ENCODE measurements around the gene RAP1A.
"Not testable (repeated sequence)": the region's sequence is repeated elsewhere in the genome, so short reads cannot be mapped to it uniquely, and the experiment has no call there.

Gene RAP1A

DNA sequence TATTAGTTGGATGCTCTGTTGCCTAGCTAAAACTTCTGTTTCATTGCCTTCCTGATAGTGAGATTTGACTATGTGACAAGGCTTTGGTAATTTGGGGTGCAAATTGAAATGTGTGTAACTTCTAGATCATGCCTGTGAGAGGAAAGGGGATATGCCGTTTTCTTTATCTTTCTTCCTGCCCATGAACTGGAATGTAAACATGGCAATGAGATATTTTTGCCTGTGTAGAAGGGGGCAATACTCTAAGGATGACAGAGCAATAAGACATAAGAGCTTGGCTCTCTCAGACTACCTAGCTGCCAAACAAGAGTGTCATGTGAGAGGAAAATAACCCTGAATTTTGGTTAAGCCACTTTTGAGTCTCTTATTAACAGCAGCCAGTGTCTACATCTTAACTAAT is 49.7 kb downstream of the RAP1A start:
- DNase-seq = no peak

DNA sequence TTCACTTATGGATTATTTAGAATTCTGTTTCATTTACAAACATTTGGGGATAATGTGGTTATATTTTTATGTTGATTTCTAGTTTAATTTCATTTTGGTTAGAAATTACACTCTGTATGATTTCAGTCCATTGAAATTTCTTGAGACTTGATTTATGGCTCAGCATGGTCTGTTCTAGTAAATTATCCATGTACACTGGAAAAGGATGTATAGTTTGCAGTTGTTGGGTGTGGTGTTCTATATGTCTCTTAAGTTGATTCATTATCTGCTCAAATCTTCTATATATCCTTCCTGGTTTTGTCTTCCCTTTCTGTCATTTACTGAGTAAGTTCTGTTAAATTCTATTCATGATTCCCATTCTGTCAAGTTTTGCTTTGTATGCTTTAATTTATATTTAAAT is 52.3 kb downstream of the RAP1A start:
- no peak for DNase-seq

DNA sequence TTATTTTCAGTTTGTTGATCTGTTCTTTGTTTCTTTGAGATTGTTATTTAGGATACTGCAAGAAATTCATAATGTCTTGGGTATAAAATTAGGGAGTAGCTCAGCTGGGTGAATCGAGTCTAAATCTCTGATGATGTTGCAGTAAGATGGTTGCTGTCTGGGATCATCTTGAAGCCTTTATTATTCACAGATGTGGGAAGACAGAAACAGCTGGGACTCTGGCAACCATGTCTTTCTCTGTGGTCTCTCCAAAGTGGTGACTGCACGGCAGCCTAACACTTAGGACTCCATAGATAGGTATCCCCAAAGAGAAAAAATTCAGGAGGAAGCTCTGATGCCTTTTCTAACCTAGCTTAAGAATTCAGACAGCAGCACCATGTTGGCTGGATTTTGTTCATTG is 52.7 kb downstream of the RAP1A start:
- no peak for DNase-seq

DNA sequence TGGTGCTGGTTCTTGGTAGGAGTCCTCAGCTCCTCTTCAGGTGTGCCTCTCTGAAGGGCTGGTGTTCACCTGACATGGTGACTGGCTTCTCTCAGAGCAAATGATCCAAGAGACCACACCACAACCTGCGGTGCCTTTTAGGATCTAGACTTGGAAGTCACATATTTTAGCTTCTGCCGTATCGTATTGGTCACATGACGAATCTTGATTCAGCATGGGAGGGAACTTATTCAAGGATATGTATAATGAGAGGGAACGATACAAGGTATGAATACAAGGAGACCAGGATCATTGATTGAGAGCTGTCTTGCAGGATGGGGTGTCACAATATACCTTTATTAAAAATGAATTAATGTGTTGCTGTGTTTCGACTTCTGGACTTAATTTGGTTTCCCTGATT is 58.0 kb downstream of the RAP1A start:
- DNase-seq = no peak

DNA sequence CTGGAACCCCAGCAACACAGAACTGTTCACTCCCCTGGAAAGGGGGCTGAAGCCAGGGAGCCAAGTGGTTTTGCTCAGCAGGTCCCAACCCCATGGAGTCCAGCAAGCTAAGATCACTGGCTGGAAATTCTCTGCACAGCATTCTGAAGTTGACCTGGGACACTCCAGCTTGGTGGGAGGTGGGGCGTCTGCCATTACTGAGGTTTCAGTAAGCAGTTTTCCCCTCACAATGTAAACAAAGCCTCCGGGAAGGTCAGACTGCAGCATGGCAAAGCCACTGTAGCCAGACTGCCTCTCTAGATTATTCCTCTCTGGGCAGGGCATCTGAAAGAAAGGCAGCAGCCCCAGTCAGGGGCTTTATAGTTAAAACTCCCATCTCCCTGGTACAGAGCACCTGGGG is 60.0 kb downstream of the RAP1A start:
- DNase-seq = no peak

DNA sequence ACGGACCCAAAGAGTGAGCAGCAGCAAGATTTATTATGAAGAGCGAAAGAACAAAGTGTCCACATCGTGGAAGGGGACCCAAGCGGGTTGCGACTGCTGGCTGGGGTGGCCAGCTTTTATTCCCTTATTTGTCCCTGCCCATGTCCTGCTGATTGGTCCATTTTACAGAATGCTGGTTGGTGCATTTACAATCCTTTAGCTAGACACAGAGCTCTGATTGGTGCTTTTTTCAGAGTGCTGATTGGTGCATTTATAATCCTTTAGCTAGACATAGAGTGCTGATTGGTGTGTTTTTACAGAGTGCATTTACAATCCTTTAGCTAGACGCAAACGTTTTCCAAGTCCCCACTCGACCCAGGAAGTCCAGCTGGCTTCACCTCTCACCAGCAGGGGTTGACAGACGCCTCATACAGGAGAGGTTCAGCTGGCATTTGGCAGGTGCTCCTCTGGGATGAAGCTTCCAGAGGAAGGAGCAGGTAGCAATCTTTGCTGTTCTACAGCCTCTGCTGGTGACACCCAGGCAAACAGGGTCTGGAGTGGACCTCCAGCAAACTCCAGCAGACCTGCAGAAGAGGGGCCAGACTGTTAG is 60.7 kb downstream of the RAP1A start:
- DNase-seq = not testable (repeated sequence)

DNA sequence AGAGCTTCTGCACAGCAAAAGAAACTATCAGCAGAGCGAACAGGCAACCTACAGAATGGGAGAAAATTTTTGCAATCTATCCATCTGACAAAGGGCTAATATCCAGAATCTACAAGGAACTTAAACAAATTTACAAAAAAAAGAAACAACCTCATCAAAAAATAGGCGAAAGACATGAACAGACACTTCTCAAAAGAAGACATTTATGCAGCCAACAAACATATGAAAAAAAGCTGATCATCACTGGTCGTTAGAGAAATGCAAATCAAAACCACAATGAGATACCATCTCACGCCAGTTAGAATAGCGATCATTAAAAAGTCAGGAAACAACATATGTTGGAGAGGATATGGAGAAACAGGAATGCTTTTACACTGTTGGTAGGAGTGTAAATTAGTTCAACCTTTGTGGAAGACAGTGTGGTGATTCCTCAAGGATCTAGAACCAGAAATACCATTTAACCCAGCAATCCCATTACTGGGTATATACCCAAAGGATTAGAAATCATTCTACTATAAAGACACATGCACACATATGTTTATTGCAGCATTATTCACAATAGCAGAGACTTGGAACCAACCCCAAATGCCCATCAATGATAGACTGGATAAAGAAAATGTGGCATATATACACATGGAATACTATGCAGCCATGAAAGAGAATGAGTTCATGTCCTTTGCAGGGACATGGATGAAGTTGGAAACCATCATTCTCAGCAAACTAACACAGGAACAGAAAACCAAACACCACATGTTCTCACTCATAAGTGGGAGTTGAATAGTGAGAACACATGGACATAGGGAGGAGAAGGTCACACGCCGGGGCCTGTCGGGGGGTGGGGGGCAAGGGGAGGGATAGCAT is 65.9 kb downstream of the RAP1A start:
- not testable (repeated sequence) for DNase-seq

DNA sequence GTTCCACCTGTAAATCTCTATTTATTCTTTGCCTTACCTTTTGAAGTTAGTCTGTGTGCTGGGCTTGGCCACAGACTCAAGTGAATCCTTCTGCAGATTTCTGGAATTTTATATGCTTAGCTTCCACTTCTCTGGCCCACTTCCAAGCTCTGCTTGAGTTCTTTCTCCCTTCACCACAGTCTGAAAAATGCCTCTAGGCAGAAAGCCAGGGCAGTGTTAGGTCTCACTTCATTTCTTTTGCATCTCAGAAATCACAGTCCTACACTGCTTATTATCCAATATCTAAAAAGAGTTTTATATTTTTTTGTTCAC is 70.7 kb downstream of the RAP1A start:
- no peak for DNase-seq

DNA sequence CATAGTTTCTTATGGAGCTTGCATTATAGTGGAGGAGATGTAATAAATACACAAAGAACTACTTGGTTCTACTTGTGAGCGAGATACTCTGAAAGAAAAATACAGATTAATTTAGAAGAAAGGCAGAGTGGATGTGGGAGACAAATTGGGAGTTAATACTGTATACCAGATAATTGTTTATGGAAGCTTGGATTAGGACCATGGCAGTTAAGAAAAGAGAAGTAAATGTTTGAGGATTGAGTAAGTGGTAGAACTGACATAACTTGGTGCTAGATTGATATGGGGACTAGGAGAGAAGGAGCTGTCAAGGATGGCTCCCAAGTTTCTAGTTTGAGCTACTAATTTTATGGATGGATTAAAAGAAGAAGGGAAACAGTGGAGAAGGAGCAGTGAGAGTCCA is 72.3 kb downstream of the RAP1A start:
- DNase-seq = no peak

DNA sequence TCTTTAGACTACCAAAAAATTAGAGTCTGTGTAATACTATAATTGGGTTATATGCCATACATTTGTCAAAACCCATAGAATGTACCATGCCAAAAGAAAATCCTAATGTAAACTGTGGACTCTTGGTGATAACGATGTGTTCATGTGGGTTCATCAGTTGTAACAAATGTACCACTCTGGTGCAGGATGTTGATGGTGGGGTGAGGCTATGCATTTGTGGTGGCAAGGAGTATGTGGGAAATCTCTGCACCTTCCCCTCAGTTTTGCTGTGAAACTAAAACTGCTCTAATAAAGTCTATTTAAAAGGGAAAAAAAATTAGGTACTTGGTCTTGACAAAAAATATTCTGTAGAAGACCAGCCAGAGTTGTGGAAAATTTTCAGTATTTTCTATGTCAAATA is 76.2 kb downstream of the RAP1A start:
- no peak for DNase-seq

DNA sequence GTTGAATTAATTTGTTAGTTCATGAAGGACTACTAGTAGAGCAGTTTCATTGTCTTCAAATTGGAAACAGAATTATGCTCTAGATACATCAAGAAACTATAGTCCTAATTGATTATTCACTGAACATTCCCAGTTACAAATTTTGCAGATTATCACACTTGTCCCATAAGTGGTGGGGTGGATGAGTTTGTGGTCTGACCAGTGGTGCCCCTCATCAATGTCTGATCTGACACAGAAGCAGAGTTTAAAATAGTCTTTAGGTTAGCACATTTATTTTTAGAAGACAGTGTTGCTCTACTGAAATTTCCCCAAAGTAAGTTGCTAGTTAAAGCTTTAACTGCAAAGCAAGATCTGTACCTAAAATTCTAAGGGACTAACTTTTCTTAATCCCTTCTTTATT is 76.7 kb downstream of the RAP1A start:
- DNase-seq = no peak

DNA sequence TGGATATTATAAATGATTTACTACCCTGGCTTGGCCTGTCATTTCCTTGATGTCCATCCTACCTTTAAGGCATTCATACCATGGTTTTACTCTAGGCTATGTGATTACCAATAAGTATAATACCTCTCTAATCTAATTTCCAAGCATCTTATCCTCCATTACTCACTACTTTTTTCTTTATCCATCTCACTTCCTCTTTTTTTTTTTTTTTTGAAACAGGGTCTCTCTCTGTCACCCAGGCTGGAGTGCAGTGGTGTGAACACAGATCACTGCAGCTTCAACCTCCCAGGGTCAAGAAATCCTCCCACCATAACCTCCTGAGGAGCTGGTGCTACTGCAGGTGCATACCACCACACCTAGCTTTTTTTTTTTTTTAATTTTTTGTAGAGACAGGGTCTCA is 79.7 kb downstream of the RAP1A start:
- DNase-seq = no peak

DNA sequence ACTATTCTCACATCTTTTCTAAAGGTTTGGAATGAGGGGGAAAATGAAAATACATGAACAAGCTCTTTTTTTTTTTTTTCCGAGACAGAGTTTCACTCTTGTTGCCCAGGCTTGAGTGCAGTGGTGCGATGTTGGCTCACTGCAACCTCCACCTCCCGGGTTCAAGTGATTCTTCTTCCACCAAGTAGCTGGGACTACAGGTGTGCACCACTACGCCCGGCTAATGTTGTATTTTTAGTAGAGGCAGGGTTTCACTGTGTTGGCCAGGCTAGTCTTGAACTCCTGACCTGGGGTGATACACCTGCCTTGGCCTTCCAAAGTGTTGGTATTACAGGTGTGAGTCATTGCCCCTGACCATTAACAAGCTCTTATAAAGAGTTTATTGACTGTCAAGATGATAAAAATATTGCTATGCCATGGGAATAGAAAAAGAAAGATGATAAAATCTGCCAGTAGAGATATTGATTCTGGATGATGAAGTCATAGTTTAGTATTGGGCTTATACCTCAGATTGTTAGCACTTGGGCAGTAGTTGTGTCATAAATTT is 83.0 kb downstream of the RAP1A start:
- no peak for DNase-seq

DNA sequence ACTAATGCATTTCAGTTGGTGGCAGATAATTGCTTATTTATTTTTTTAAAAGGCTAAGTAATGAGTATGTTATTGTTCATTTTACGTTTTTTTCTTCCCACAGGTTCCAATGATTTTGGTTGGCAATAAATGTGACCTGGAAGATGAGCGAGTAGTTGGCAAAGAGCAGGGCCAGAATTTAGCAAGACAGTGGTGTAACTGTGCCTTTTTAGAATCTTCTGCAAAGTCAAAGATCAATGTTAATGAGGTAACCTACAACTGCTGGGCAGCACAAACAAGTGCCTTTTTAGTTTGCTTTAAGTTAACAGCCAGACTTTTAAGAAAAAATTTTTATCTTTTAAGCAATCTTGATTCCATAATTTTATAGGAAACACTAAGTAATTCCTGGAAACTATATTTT is 84.7 kb downstream of the RAP1A start:
- no peak for DNase-seq

DNA sequence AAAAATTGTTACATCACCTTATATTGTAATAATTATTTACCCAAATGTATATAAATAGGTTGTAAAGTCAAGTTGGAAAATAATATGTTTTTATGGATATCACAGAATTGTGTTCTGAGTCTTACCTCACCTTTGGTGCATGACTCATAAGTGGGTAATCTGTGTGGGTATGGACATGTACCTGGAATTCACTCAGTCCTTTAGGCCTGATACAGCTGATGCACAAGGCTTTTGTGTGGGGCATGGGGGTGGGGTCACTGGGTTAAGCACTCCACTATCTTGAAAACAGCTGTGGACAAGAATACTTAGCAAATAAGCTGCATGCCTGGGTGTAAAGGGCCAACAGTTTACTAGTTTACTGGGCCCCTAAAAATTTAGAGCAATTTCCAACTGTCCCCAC is 85.2 kb downstream of the RAP1A start:
- DNase-seq = no peak

DNA sequence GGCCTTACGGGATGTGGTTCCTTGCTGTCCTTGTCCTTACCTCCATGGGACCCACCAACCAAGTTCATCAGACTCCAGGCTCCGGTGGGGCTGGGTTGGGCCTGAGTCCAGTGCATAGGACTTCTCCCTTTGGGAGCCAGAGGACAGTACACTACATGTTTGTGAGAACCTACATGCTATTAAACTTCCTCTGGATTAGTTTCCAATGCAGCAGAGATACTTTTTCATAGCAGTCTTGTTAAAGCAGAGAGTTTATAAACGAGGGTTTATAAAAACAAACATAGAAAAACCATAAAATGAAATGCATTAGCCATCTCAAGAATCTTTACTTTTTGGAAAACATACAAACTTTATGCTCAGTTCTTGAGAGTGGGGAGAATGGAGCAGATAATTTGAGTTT is 86.3 kb downstream of the RAP1A start:
- DNase-seq = no peak

DNA sequence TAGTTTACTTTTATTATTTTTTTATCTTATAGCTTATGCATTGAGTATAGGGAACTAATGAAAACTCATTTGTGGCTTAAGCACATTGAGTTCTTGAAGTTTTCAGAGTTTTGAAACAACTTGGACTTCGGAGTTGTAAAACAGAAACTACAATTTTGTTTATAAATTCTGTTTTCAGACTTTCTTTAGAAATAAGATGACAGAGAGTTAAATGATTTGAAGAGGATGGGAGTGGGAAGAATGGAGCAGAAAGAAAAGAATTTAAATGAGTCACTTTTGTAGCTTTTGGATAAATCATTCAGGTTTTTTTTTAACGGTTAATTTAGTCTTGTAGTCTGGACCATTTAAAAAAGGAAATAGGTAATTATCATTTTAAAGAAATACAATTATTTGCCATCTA is 87.3 kb downstream of the RAP1A start:
- DNase-seq = no peak

DNA sequence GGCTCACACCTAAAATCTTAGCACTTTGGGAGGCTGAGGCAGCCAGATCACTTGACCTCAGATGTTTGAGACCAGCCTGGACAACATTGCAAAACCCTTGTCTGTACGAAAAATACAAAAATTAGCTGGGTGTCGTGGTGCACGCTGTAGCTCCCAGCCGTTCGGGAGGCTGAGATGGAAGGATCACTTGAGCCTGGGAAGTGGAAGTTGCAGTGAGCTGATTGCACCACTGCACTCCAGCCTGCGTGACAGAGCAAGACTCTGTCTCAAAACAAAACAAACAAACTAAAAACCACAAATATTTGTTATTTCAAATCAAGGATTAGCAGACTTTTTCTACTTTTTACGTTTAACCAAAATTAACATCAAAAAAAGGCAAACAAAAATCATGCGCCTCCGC is 88.3 kb downstream of the RAP1A start:
- DNase-seq = no peak

DNA sequence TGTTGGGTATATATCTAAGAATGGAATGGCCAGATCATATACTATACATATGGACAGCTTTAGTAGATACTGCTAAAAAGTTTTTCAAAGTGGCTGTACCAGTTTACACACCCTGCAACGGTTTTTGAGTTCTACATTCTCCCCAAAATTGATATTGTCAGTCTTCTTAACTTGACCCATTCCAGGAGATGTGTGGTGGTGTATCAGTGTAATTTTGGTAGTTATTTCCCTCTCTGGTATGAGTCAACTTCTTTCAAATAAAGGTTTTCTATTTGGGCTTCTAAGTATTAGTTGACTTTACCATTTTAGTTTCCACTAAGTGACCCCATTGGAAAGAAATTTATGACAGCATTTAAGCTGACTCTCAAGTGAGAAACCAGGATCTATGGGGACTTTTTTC is 90.4 kb downstream of the RAP1A start:
- no peak for DNase-seq

DNA sequence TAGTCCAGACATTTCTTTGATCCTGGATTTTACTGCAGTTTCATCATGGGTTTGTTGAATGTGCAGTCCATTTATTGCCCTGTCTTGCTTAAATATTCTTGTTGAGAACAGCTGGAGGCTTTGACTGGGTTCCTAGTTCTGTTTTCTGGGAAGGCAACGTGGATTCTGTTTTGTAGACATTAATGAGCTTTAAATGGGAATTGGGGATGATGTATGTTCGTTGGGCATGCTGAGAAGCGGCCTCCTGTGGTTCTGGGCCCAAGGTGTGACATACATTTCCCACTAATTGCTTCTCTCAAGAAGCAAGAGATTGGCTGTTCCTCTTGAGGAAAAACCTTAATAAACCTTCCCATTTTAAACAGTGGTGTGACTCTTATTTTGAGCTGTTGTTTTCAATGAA is 96.7 kb downstream of the RAP1A start:
- no peak for DNase-seq

DNA sequence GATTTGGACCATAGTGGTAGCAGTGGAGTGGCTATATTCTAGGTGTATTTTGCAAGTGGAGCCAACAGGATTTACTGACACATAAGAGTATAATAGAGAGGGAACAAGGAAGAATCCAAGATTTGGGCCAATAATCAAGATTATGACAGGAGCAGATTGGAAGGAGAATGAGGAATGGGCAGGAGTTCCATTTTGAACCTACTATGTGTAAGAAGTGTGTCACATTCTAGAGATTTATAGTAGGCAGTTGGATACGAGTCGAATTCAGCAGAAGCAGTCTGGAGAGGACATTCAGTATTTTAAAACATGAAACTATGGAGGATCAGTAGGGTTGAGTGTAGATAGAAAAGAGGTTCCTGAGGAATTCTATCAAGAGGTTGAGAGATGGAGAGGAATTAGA is 97.9 kb downstream of the RAP1A start:
- no peak for DNase-seq

DNA sequence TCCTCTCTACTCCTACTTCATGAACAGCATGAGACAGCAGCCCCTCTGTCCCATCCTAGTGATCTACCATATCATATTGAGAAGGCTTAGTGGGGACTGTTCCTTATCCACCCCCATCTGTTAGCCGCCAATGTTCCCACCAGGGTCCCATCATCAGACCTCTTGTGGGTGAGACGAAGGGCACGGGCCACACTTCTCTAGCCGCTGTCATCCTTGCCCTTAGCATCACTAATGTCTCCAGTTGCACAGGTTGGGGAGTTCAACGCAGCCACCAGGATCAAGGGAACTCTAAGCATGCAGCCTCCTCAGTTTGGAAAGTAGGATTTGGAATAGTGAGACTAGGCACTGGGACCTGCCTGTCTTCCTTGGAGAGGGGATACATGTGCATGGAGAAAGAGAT is 99.5 kb downstream of the RAP1A start:
- DNase-seq = peak; percentile 48

DNA sequence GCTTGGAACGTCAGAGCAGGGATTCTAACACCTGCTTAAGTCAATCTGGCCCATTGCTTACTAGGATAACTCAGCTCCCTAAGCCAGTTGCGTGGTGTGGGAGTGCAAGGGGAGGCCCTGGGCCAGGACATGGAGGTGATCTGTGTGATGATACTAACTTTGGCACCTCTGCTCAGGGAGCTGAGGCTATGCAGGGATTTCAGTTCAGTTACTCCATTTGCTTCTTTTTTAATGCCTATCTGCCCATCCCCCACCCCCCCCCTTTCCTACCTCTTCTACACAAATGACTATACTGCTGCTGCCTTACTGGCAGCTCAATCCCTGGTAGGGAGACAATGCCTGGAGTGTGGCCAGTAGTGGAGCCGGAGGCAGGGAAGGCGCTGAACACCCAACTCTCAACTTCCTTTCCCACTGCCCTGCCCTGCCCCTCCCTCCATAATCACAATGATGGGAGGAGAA is 100.1 kb downstream of the RAP1A start:
- no peak for DNase-seq

DNA sequence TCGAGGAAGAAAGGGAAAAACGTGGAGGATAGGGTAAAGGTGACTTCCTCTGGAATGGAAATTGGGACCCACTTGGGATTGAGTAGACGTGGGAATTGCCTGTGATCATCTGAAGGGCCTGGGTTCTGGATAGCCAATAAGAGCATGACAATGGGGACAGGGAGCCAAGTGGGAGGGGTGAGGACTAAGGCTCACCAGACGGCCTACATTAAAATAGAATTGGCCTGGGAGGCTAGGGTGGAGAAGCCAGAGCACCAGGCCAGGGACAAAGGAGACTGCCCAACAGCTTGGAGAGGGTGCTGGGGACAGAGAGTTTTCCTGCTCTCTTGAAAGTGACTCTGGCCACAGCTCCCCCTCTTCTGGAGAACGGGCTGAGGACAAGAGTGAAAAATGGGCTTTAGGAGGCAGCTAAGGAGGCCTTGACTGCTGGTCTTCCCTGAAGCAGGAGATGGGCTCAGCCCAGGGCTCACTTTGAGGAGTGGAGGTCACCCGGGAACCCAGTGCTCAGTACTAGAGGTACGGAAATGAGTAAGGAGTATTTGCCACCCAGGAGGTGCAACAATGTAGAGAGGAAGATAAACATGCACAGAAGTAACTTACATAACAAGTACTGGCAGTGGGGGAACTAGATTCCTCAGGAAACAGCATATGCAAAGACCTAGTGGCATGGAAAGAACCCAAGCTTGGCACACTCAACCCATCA is 100.8 kb downstream of the RAP1A start:
- no peak for DNase-seq
